ENCODE results near the gene MYO10.
"Not testable (repeated sequence)": the region's sequence is repeated elsewhere in the genome, so short reads cannot be mapped to it uniquely, and the experiment has no call there.

The MYO10 gene

DNA sequence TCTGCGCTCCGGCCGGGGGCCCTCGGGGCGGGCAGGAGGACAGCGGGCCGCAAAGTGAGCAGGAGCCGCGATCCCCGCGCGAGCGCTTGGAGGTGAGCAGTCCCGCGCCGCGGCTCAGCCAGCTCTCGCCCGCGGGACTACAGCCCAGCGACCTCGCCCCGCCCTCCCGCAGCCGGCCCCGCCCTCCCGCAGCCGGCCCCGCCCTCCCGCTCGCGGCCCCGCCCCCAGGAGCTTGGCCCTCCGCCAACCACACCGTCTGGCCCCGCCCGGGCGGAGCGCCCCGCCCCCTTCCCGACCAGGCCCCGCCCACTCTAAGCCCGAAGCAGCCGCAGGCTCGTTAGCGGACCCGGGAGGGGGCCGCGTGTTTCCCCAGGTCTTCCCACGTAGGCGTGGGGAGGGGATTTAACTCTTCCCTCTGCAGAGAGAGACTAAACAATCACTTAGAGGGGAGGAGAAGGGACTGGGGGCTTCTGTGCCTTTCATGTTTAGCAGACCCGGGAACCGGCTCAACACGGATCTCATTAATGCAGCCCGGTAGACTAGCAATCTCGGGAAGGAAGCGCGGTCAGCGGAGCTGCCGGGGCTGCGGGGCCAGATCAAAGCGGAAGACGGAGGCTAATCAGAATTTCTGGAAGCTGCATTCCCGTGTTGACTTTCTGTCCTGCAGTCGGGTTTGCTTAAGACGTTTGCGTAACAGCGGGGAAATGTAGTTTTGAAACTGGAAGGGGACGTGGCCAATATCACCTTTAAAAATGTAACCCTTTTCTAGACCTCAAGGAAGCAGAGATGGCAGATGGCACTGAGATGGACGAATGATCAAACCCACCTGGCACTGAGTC is at the start of gene MYO10:
MYO10 (minus strand) TSS at position 139 of the 839 bp plus-strand sequence. CDS start 480 bp downstream, outside the sequence.
- no peaks in the 10 kb centered on the region for H3K79me2 ChIP-seq (ENCODE audit: low read length)
- H2AFZ ChIP-seq (ENCODE audit: low read depth, low read length) = no peak within 1 kb of the TSS
- no peak within 1 kb of the TSS for H3K9ac ChIP-seq (ENCODE audit: low read length)
- TF ChIP-seq EZH2phosphoT487 (IDR thresholded peaks at IDR 0.05; ENCODE audit: low read depth) = no peak
- TF ChIP-seq, protein P1, sequence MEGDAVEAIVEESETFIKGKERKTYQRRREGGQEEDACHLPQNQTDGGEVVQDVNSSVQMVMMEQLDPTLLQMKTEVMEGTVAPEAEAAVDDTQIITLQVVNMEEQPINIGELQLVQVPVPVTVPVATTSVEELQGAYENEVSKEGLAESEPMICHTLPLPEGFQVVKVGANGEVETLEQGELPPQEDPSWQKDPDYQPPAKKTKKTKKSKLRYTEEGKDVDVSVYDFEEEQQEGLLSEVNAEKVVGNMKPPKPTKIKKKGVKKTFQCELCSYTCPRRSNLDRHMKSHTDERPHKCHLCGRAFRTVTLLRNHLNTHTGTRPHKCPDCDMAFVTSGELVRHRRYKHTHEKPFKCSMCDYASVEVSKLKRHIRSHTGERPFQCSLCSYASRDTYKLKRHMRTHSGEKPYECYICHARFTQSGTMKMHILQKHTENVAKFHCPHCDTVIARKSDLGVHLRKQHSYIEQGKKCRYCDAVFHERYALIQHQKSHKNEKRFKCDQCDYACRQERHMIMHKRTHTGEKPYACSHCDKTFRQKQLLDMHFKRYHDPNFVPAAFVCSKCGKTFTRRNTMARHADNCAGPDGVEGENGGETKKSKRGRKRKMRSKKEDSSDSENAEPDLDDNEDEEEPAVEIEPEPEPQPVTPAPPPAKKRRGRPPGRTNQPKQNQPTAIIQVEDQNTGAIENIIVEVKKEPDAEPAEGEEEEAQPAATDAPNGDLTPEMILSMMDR (IDR thresholded peaks at IDR 0.05; ENCODE audit: low read depth, low read length) = no peak
- no peaks in the 10 kb centered on the region for H3K4me1 ChIP-seq (ENCODE audit: low read length)
- H3K9me3 ChIP-seq (ENCODE audit: insufficient read depth, low read length) = no peaks in the 10 kb centered on the region
- no peaks in the 10 kb centered on the region for H4K20me1 ChIP-seq (ENCODE audit: insufficient read depth, low read length)
- no peak within 1 kb of the TSS for H3K4me3 ChIP-seq (ENCODE audit: low read length)
- H3K36me3 ChIP-seq (replicated peaks; ENCODE audit: low read depth, low read length) = no peaks in the 10 kb centered on the region
- H3K27me3 ChIP-seq (ENCODE audit: low read depth, low read length) = peaks cover 11% of the 10 kb centered on the region
- no peak within 1 kb of the TSS for H3K27ac ChIP-seq (ENCODE audit: low read length)
- H3K4me2 ChIP-seq (ENCODE audit: low read length) = no peak within 1 kb of the TSS

DNA sequence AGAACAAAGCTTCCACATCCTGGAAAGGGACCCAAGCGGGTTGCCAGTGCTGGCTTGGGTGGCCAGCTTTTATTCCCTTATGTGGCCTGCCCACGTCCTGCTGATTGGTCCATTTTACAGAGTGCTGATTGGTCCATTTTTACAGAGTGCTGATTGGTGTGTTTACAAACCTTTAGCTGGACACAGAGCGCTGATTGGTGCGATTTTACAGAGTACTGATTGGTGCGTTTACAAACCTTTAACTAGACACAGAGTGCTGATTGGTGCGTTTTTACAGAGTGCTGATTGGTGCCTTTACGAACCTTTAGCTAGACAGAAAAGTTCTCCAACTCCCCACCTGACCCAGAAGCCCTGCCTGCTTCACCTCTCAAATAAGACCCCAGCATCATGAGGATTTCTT is 49.2 kb upstream of the MYO10 start:
- not testable (repeated sequence) for H3K4me3 ChIP-seq (ENCODE audit: low read length); H3K79me2 ChIP-seq (ENCODE audit: low read length); H3K36me3 ChIP-seq (replicated peaks; ENCODE audit: low read depth, low read length); H2AFZ ChIP-seq (ENCODE audit: low read depth, low read length); H4K20me1 ChIP-seq (ENCODE audit: insufficient read depth, low read length); H3K27ac ChIP-seq (ENCODE audit: low read length); H3K4me2 ChIP-seq (ENCODE audit: low read length); H3K9me3 ChIP-seq (ENCODE audit: insufficient read depth, low read length); H3K4me1 ChIP-seq (ENCODE audit: low read length); H3K9ac ChIP-seq (ENCODE audit: low read length); H3K27me3 ChIP-seq (ENCODE audit: low read depth, low read length)

DNA sequence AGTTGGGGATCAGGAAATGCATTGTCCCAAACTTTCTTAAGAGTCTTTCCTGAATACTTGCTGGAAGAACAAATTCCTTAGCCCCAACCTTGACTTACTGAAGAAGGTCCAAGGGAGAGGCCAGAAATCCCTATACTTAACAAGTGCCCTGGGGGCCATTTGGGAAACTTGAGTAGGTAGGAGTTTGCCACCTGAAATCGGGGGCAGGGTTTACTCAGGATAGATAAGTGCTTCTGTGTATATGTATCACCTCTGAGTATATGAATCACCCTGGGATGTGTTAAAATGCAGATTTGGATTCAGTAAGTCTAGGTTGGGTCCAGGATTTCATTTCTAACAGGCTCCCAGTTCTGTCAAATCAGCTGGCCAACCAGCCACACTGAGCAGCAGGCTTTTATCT is 47.9 kb upstream of the MYO10 start:
- Histone ChIP-seq H2AFZ (ENCODE audit: low read depth, low read length) (no peak overlapping the region), H3K4me2 (ENCODE audit: low read length) (no peak overlapping the region), H3K9me3 (ENCODE audit: insufficient read depth, low read length) (no peaks in the 10 kb centered on the region), H3K9ac (ENCODE audit: low read length) (no peak overlapping the region), H3K4me3 (ENCODE audit: low read length) (no peak overlapping the region), H3K4me1 (ENCODE audit: low read length) (no peaks in the 10 kb centered on the region), H3K79me2 (ENCODE audit: low read length) (no peaks in the 10 kb centered on the region), H3K27me3 (ENCODE audit: low read depth, low read length) (no peaks in the 10 kb centered on the region), H4K20me1 (ENCODE audit: insufficient read depth, low read length) (no peaks in the 10 kb centered on the region), H3K36me3 (replicated peaks; ENCODE audit: low read depth, low read length) (no peaks in the 10 kb centered on the region), H3K27ac (ENCODE audit: low read length) (no peak overlapping the region)
- TF ChIP-seq EZH2phosphoT487 (IDR thresholded peaks at IDR 0.05; ENCODE audit: low read depth) = no peak
- TF ChIP-seq, protein P1 (IDR thresholded peaks at IDR 0.05; ENCODE audit: low read depth, low read length) = no peak

DNA sequence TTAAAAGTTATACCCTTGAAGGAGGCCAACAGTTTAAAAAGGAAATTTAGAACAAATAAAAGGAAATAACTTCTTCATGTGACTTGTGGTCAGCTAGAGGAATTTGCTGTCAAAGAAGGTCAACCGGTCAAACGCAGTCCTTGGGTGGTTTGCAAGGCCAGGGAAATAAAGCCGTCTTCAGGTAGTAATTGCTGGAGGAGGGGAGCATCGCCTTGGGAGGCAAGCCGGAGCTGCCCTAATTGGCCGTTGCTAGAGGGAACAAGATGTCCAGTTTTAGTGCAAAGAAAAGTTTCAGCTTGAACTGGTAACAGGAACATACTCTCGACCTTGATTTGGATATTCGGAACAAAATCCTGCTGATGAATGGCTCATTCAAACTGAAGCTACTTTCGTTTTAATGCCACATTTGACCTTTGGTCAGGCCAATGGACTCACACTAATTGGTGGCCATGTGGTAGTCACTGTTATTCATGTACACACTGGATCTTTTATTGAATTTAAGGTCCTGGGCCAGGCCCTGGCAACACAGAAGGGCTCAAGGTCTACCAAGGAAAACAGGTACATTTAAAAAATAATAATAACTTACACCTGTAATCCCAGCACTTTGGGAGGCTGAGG is 47.0 kb upstream of the MYO10 start:
- Histone ChIP-seq H3K27me3 (ENCODE audit: low read depth, low read length) (no peaks in the 10 kb centered on the region; the same call in 1 of the 2 replicates), H2AFZ (ENCODE audit: low read depth, low read length) (no peak overlapping the region), H3K36me3 (replicated peaks; ENCODE audit: low read depth, low read length) (no peaks in the 10 kb centered on the region), H3K4me3 (ENCODE audit: low read length) (no peak overlapping the region), H3K9me3 (ENCODE audit: insufficient read depth, low read length) (no peaks in the 10 kb centered on the region), H3K27ac (ENCODE audit: low read length) (no peak overlapping the region), H3K4me1 (ENCODE audit: low read length) (no peaks in the 10 kb centered on the region), H4K20me1 (ENCODE audit: insufficient read depth, low read length) (no peaks in the 10 kb centered on the region), H3K79me2 (ENCODE audit: low read length) (no peaks in the 10 kb centered on the region), H3K4me2 (ENCODE audit: low read length) (no peak overlapping the region), H3K9ac (ENCODE audit: low read length) (no peak overlapping the region)
- TF ChIP-seq, protein P1 (IDR thresholded peaks at IDR 0.05; ENCODE audit: low read depth, low read length) = no peak
- TF ChIP-seq EZH2phosphoT487 (IDR thresholded peaks at IDR 0.05; ENCODE audit: low read depth) = no peak

Measured in OCI-LY3 (cell line).